SW480 (cell line): ENCODE results near the gene OR12D2.
A peak's percentile ranks its signal among the peaks of the same experiment; 100 is the strongest.
"Not testable (repeated sequence)": the region's sequence is repeated elsewhere in the genome, so short reads cannot be mapped to it uniquely, and the experiment has no call there.

Experiments
- DNase-seq: peaks from one replicate; pipeline ENCODE4 v3.0.0-alpha.2; 2016; ENCODE audit warnings: low spot score

The OR12D2 gene, protein sequence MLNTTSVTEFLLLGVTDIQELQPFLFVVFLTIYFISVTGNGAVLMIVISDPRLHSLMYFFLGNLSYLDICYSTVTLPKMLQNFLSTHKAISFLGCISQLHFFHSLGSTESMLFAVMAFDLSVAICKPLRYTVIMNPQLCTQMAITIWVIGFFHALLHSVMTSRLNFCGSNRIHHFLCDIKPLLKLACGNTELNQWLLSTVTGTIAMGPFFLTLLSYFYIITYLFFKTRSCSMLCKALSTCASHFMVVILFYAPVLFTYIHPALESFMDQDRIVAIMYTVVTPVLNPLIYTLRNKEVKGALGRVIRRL

DNA sequence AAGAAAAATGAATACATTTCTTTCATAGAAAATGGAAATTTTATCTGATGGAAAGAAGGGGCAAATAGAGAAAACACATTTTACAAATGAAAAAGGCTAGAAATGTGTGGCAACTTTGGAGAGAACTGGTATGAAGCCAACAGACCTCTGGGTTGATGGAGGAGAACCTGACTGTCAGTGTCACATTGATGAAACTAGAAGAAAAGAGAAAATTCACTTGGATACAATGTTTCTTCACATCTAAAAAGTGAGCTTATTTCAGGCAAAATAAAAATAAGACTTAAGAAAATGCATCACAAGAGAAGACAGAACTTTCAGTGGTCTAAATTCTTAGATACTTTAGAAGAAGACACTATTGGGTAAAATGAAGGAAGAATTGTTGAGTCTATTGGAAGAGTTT, at the start of gene OR12D2:
TSS of gene OR12D2 (plus strand) at position 301 of the 400 bp plus-strand sequence. CDS start 1,069 bp downstream, outside the sequence.
- no peak for DNase-seq

DNA sequence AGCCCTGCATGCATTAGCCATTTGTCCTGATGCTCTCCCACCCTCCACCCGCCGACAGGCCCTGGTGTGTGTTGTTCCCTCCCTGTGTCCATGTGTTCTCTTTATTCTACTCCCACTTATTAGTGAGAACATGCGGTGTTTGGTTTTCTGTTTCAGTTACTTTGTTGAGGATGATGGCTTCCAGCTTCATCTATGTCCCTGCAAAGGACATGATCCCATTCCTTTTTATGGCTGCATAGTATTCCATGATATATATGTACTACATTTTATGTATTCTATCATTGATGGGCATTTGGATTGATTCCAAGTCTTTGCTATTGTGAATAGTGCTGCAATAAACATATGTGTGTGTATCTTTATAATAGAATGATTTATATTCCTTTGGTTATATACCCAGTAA, 46.1 kb upstream of the OR12D2 start:
- not testable (repeated sequence) for DNase-seq

DNA sequence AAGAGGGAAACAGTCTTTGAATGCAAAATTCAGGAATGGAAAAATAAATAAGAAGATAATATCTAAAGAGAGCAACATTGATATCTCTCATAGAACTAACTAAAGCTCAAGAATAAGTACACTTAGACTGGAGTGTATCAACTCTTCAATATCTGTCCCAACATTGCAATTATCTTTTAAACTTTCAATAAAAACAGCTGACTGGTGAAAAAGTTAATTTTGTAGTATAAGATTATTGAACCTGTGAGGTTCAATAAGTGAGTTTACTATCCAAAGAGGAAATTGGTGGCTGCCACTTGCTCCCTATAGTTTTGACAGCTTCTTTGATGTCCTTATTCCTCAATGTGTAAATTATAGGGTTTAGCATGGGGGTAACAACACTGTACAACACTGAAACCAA, 40.5 kb upstream of the OR12D2 start:
- DNase-seq: no peak

DNA sequence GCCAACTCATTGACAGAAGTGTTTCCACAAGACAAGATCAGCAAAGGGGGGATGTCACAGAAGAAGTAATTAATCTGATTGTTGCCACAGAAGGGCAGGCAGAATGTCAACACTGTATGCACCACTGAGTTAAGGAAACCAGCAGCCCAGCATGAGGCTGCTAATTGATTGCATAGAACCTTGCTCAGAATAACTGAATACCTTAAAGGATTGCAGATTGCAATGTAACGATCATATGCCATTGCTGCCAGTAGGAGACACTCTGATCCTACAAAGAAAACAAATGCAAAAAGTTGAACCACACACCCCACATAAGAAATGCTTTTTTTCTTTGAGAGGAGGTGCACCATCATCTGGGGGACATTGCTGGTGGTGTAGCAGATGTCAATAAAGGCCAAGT, 39.8 kb upstream of the OR12D2 start:
- no peak for DNase-seq

DNA sequence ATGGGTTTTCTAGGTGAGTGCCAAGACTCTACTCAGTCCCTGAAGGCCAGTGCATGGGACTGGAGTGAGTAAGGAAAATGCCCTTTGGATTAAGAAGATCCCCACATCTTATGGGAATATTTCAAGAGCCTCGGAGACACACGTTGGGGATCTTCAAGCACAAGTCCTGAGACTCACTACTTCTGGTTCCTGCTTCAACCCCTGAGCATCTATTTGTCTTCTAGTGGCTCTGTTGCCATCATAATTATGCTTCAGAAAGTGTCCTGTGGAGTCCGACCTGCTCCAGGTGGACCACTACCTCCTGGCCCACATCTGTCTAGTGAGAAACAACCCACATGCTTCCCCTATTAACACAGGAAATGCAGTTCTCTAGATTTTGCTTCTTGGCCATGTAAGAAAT, 26.7 kb upstream of the OR12D2 start, which contains the start of gene OR5V1:
TSS of gene OR5V1 (minus strand) at position 101 of the 400 bp plus-strand sequence. CDS start 12,670 bp downstream, outside the sequence.
- no peak for DNase-seq

DNA sequence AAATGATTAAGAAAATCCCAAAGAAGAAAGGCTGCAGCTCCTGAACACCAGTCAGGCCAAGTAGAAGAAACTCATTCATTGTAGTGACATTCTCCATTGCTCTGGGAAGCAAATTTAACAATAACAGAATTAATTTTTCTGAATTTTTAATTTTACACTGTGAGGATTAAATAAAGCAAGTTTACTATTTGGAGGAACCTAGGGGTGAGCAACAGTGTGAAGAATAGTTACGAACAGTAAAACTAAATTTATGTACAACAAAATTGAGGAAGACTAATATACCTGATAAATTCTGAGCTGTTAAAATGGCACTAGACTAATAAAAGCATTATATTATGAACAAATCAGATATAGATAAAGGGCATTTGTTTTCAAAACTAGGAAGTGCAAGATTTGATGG, 20.2 kb upstream of the OR12D2 start, which contains the start of gene OR12D3:
TSS of gene OR12D3 (minus strand) at position 101 of the 400 bp plus-strand sequence. CDS start at position 97, 4 bp downstream.
- DNase-seq: no peak

DNA sequence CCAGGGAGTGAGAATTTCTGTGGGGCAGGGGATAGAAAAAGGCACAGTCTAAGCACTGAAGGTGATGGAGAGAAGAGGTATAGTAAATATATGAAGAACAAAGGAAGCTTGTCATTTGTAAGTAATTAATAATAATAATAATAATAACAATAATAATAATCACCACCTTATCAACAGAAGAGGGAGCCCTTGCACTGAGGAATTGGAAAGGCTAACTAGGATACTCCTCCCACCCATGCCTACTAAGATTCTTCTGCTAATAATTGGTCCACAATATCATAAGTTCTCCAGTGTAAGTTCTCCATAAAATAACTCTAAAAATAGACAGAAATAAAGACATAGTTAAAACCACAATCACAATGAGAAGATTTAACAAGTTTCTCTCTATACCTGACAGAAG, 19.4 kb upstream of the OR12D2 start:
- peak; percentile 12 for DNase-seq

DNA sequence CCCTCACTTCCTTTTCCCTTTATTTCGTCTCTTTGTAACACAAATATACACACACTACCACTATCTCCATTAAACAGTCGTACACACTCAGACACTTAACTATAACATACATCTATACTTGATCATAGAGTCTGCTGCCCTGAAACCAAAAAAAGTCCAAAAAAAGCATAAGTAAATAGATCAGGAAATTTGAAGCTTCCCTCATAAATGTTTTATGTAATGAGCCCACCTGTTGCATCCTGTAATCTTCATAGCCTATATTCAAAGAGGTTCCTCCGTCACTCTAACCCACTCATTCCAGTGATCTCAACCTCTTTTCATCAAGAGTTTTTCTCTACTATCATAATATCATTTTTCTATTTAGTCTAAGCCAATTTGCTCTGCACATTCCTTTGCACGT, 6.9 kb upstream of the OR12D2 start:
- no peak for DNase-seq

DNA sequence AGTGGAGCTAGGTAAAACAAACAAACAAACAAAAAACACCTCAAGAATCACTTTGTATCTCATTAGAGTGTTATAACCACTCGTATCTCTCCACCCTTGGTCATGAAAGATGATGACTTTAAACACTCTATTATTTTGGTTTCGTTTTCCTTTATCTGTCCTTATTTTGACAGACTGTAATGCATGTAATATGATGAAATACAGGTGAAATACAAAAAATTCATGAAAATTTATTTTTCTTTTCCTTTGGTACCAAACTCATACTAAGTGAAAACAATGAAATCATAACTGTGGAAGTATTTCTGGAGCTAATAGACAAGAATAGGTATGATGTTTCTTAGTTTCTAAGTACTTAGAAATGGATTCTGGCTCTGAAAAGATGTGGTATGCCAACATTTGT, 4.1 kb downstream of the OR12D2 start:
- DNase-seq: no peak

DNA sequence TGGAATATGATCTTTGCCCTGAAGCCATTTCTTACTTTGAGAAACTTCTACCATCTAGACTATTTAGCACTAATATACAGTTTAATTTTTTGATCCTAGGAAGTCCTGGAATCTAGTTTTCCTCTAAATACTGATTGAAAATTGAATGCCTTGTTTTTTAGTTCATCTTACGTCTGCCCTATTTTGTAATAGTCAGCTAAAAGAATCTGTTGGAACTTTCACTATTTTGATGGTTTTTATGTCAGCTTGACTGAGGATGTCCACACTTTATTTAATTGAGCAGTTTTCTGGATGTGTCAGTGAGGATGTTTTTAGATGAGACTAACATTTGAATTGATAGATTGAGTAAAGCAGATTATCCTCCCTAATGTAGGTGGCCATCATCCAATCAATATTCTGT, 8.4 kb downstream of the OR12D2 start:
- no peak for DNase-seq

DNA sequence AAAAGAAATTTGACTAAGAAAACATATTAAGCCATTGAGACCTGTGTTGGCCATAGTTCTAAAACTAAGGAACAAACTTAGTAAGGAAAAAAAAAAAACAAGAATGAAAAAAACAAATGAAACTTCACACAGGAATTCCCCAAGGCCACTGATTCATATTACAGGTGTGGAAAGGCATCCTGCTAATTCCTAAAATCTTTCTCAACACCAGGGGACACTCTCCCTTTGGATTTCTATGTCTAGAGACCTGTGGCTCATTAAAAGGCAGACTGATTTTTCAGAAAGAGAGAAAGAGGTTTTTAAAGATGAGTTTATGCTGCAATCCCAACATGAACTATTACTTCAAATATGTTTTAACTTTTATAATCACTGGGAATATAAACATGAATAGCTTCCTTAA, 19.2 kb downstream of the OR12D2 start, which contains the start of gene OR12D1:
TSS of gene OR12D1 (plus strand) at position 341 of the 400 bp plus-strand sequence.
- peak; percentile 9 for DNase-seq

DNA sequence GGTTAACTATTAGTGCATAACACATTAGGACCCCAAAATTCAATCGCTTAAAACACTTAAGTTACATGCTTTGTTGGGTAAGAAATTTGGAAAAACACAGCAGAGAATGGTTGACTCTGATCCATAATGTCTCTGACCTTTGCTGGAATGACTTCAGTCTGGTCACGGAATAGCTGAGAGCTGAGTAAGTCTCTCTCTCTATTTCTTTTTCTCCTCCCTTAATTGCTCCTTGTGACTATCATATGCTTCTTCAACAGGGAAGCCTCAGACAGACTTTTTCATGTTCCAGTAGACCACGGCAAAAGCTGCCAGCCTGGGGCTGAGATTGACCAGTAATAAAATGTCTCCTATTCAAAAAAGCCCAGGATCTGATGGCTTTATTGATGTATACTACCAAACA, 24.1 kb downstream of the OR12D2 start:
- no peak for DNase-seq

DNA sequence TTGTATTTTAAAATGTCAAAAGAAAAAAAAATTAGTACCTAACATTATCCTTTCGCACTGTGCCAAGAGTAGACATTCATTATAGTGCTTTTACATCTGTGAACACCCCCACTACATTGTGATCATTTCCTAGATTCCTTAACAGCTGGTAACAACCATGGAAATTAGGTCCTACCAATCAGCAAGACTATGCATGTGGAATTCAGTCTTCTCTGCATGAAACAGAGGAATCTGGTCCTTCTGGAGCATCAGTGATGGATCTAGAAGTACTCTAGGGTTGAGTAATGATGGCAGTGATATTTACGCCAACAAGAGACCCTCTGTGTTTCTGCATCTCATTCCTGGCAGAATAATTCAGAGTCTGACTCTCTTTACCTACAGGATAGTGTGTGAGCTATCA, 28.7 kb downstream of the OR12D2 start:
- DNase-seq: no peak

DNA sequence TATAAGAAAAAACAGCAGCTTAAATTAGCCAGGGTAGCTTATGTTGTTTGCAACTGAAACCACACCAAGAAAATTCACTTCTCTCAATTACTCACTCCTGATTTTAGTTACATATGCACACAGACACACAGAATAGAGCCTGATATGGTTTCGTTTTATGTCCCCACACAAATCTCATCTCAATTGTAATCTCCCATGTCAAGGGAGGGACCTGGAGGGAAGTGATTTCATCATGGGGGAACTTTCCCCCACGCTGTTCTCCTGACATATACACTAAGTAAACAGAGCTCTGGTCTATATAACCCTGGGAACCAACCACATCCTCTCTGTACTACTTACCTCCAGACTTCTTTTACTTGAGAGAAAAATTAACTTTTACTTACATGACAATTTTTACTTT, 29.1 kb downstream of the OR12D2 start:
- no peak for DNase-seq

DNA sequence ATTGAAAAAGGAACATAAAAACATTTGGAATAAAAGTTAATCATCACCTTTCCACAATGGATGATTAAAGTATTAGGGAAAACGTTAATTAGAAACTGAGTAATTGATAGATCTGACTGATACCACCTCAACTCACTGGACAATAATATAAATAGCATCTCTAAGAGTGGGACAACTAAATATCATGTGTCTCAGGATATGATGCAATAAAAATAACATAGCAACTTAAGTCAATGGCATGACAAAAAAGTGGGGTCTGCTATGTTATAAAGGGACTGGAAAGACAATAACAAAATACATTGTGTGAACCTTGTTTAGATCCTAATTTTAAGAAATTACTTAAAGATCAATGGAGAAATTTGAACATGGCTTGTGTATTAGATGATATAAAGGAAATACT, 29.6 kb downstream of the OR12D2 start:
- no peak for DNase-seq

DNA sequence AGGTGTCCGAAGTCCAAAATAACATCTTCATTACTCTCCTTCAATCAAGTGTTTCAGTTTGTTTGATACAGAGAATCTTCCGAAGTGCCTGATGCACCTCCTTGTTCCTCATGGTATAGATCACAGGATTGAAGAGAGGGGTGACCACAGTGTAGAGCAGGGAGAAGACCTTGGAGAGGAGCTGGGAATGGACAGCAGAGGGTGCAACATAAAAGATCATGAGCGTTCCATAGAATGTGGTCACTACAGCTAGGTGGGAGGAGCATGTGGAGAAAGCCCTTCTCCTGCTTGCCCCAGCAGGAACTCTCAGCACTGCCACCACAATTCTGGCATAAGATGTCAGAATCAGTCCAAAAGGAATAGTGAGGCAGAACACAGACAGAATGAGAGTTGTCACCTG, 31.2 kb downstream of the OR12D2 start:
- no peak for DNase-seq

DNA sequence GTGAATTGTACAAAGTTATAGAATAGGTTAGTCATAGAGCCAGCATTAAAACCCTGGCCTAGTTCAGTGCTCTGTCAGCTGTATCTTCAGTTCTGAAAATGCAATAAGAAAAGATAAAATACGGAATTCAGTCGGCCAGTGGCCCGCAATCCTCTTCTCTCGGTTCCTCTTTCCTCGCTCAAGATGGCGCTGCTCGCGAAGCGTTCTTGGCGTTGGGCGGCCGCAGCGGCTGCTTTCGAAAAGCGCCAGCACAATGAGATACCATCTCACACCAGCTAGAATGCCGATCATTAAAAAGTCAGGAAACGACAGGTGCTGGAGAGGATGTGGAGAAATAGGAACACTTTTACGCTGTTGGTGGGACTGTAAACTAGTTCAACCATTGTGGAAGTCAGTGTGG, 41.3 kb downstream of the OR12D2 start:
- DNase-seq: not testable (repeated sequence)

DNA sequence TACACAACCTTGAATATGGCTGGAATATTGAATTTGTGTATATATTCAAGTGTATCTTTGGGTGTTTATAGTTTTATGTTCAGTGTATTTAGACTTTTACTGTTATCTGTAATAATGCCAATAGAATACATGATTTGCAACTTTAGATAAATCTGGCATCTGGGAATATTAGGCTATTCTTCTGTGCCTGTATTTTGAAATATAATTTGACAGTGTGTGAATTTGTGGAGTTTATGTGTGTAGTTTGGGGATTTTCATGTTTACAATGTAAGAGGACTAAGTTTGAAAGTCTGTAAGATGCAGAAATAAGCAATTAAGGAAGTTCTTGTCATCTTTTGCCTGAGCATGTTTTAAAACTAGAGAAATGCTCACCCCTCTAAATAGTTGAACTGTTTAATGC, 43.6 kb downstream of the OR12D2 start, which contains the start of gene OR10C1:
TSS of gene OR10C1 (plus strand) at position 301 of the 400 bp plus-strand sequence. CDS start 710 bp downstream, outside the sequence.
- DNase-seq: no peak

DNA sequence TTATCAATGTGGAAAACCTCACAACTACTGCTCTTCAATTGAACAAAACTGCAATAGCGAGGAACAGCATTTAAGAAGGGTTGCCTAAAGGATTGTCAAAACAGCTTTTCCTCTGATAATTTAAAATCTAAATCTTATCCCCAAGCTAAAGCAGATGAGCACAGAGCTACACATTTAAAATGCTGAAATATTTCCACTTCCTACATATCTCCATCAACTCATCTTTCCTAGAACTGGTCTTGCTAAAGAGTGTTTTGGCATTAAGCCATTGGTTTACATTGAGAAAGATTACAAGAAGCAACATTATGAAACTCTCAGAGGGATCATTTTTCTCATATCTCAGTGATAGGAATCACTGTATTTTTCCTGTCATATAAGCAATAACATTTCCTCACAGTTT, 47.3 kb downstream of the OR12D2 start:
- no peak for DNase-seq

DNA sequence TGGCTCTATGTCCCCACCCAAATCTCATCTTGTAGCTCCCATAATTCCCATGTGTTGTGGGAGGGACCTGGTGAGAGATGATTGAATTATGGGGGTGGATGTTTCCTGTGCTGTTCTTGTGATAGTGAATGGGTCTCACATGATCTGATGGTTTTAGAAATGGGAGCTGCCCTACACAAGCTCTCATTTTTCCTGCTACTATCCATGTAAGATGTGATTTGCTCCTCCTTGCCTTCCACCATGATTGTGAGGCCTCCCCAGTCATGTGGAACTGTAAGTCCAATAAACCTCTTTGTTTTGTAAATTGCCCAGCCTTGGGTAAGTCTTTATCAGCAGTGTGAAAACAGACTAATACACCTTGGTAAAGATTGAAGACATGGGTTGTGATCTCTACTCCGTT, 48.6 kb downstream of the OR12D2 start:
- not testable (repeated sequence) for DNase-seq
